22Rv1 (cell line): ENCODE data around the gene SPAG17.

ENCODE experiments used
- ZFX ChIP-seq: fragments of 450-650 bp; IDR thresholded peaks from 2 replicates; pipeline ENCODE4 v1.6.1; 2017; ENCODE audit warnings: antibody characterized with exemption, borderline replicate concordance
- TF ChIP-seq, protein P1 (sequence below): fragments of 450-650 bp; IDR thresholded peaks from 2 replicates; pipeline ENCODE4 v1.5.1; 2017; ENCODE audit warnings: mild to moderate bottlenecking

DNA sequence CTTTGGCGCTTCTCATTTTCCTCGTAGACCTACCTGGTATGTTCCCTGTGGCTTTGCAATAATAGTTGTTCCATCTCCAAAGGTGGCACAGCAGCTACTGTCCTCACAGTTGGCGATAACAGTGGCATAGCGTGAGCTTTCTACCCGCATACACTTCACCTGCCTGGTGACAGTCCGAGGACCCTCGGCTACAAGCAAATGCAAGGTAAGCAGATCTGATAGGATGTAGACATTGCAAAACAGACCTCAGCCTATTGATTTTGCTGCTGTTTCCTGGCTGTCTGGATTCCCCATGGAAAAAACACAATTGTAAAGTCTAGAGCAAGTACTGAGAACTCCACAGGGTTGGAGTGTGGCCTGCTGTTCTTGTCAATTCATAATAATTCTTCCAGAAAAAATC lies 177.0 kb downstream of the SPAG17 start:
- TF ChIP-seq, protein P1, sequence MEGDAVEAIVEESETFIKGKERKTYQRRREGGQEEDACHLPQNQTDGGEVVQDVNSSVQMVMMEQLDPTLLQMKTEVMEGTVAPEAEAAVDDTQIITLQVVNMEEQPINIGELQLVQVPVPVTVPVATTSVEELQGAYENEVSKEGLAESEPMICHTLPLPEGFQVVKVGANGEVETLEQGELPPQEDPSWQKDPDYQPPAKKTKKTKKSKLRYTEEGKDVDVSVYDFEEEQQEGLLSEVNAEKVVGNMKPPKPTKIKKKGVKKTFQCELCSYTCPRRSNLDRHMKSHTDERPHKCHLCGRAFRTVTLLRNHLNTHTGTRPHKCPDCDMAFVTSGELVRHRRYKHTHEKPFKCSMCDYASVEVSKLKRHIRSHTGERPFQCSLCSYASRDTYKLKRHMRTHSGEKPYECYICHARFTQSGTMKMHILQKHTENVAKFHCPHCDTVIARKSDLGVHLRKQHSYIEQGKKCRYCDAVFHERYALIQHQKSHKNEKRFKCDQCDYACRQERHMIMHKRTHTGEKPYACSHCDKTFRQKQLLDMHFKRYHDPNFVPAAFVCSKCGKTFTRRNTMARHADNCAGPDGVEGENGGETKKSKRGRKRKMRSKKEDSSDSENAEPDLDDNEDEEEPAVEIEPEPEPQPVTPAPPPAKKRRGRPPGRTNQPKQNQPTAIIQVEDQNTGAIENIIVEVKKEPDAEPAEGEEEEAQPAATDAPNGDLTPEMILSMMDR: no peak
- TF ChIP-seq ZFX: no peak
